Natural killer cell (primary cell): Measurements from ENCODE around the gene EHMT1. TPM values are rescaled to one million over a fixed set of nuclear protein-coding genes. Genes with fewer than 3 reads are reported as not detected.
A peak's percentile ranks its signal among the peaks of the same experiment; 100 is the strongest.
"Not testable (repeated sequence)": the region's sequence is repeated elsewhere in the genome, so short reads cannot be mapped to it uniquely, and the experiment has no call there.

Source experiments
- ATAC-seq, 3 donors: fragments of 150-1000 bp in 2 of 3; fragments of 200-7000 bp in 1 of 3; cut with Tn5 transposase; 1 replicate in 1 of 3; 2 replicates in 2 of 3; pipeline ENCODE4 v1.10.0; 2021; ENCODE audit warnings: mild to moderate bottlenecking in 2 of 3, moderate library complexity in 2 of 3
- DNase-seq, 2 donors: peaks; one replicate each; pipeline versions ENCODE4 v3.0.0 to v3.0.0-alpha.2; 2013 to 2021; ENCODE audit warnings: mixed read lengths in 1 of 2
- H3K27ac ChIP-seq: one replicate; pipeline ENCODE4 v1.5.1; 2013; ENCODE audit warnings: mild to moderate bottlenecking, low read length
- H3K27me3 ChIP-seq: one replicate; pipeline ENCODE4 v1.6.1; 2013; ENCODE audit warnings: low read length; ENCODE audit not compliant: control insufficient read depth, insufficient read depth
- H3K36me3 ChIP-seq: one replicate; pipeline ENCODE4 v1.6.1; 2013; ENCODE audit warnings: low read length; ENCODE audit not compliant: control insufficient read depth, insufficient read depth
- H3K4me1 ChIP-seq: one replicate; pipeline ENCODE4 v1.6.1; 2013; ENCODE audit warnings: low read length; ENCODE audit not compliant: control insufficient read depth, insufficient read depth
- H3K4me3 ChIP-seq: one replicate; pipeline ENCODE4 v1.5.1; 2013; ENCODE audit warnings: low read length
- H3K9me3 ChIP-seq: one replicate; pipeline ENCODE4 v1.6.1; 2013; ENCODE audit warnings: low read length; ENCODE audit not compliant: control insufficient read depth, insufficient read depth
- H3K27ac Mint-ChIP-seq, 2 donors: one replicate each; pipeline ENCODE4 v1.8.0; 2022; ENCODE audit warnings: mild to moderate bottlenecking in 2 of 2, mixed read lengths in 2 of 2, moderate library complexity in 1 of 2
- H3K27me3 Mint-ChIP-seq, 2 donors: one replicate each; pipeline ENCODE4 v1.8.0; 2022; ENCODE audit warnings: low read depth in 2 of 2, mixed read lengths in 2 of 2
- H3K36me3 Mint-ChIP-seq: one replicate; pipeline ENCODE4 v1.8.0; 2022; ENCODE audit warnings: mixed read lengths
- H3K4me1 Mint-ChIP-seq, 2 donors: one replicate each; pipeline ENCODE4 v1.8.0; 2022; ENCODE audit warnings: mixed read lengths in 2 of 2
- H3K4me3 Mint-ChIP-seq: one replicate; pipeline ENCODE4 v1.8.0; 2022; ENCODE audit warnings: mild to moderate bottlenecking, moderate library complexity, mixed read lengths
- H3K9me3 Mint-ChIP-seq, 2 donors: one replicate each; pipeline ENCODE4 v1.8.0; 2022; ENCODE audit warnings: mixed read lengths in 2 of 2
- WGBS: methylation state at CpG from one replicate; pipeline ENCODE4 v1.1.7; 2013; ENCODE audit warnings: missing lambda C conversion rate; ENCODE audit not compliant: insufficient coverage; 5-methylcytosine and 5-hydroxymethylcytosine counted together
- intact Hi-C: fragments of 100-400 bp; cut with micrococcal nuclease; formaldehyde crosslinking; loops from one replicate; pipeline ENCODE4 v1.14.2; 2022
- total RNA-seq, 4 donors: library from RNA; stranded (reverse); fragments of 120-200 nt in 1 of 4; gene quantifications; one replicate each; pipeline versions ENCODE4 v1.2.3 to v1.2.4, GENCODE V29; 2013 to 2022
- TF ChIP-seq, protein P1 (sequence below): fragments of 200-600 bp; IDR thresholded peaks from one replicate; pipeline ENCODE4 v1.8.0; 2022; ENCODE audit warnings: antibody characterized with exemption

Gene EHMT1
- total RNA-seq, 3 donors from 2014 or later (not counting 1 experiment from before 2014, with no cell fraction given): 173 to 200 (median 176) TPM

DNA sequence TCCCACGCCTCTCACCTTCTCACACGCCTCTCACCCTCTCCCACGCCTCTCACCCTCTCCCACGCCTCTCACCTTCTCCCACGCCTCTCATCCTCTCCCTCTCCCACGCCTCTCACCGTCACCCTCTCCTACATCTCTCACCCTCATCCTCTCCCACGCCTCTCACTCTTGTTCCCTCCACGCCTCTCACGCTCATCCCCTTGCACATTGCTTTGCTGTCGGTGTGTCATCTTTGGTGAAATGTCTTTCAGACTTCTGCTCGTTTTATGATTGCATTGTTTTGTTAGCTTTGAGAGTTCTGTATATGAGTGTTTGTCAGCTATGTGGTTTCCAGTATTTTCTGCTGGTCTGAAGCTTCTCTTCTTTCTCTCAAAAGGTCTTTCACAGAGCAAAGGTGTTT, 102.7 kb downstream of the EHMT1 start:
- Mint-ChIP-seq H3K27ac (peak overlapping the region; percentile 85 to 93), H3K36me3 (peaks cover 23% of the 10 kb centered on the region), H3K9me3 (peaks cover 9 to 13% of the 10 kb centered on the region in 2 donors), H3K4me1 (peaks cover 56 to 58% of the 10 kb centered on the region in 2 donors), H3K4me3 (peak overlapping the region; percentile 58), H3K27me3 (no peaks in the 10 kb centered on the region)
- TF ChIP-seq, protein P1, sequence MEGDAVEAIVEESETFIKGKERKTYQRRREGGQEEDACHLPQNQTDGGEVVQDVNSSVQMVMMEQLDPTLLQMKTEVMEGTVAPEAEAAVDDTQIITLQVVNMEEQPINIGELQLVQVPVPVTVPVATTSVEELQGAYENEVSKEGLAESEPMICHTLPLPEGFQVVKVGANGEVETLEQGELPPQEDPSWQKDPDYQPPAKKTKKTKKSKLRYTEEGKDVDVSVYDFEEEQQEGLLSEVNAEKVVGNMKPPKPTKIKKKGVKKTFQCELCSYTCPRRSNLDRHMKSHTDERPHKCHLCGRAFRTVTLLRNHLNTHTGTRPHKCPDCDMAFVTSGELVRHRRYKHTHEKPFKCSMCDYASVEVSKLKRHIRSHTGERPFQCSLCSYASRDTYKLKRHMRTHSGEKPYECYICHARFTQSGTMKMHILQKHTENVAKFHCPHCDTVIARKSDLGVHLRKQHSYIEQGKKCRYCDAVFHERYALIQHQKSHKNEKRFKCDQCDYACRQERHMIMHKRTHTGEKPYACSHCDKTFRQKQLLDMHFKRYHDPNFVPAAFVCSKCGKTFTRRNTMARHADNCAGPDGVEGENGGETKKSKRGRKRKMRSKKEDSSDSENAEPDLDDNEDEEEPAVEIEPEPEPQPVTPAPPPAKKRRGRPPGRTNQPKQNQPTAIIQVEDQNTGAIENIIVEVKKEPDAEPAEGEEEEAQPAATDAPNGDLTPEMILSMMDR: no peak
- peak in 1 of 3 donors; percentile 24 for ATAC-seq
- Histone ChIP-seq H3K4me3 (no peak overlapping the region), H3K27me3 (no peaks in the 10 kb centered on the region), H3K36me3 (peaks cover 37% of the 10 kb centered on the region), H3K9me3 (peaks cover 42% of the 10 kb centered on the region), H3K4me1 (peaks cover 46% of the 10 kb centered on the region), H3K27ac (peak overlapping the region; percentile 34)
- 64% methylated on average over 12 of the region's 12 CpGs for WGBS
- intact Hi-C loops: no loop called here
- DNase-seq: peak in 1 of 2 donors; percentile 33

DNA sequence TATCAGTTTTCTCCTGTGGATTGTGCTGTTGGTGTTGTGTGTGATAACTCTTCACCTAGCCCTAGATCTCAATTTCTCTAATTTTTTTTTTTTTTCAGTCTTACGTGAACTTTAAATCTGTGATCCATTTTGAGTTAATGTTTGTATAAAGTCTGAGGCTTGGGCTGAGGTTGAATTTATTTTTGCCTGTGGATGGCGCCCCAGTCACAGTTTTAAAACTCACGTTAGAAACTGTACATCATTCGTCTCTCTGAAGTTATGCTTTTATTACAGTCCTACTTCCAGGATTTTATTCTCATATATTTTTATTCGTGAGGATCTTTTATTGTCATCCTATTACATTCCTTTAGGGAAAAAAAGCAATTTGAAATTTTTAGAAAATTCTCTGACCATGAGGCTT, 103.1 kb downstream of the EHMT1 start:
- no peaks in the 10 kb centered on the region for H3K27me3 Mint-ChIP-seq
- Histone ChIP-seq H3K27me3 (no peaks in the 10 kb centered on the region), H3K4me1 (peaks cover 42% of the 10 kb centered on the region), H3K27ac (peak overlapping the region; percentile 82), H3K36me3 (peaks cover 36% of the 10 kb centered on the region), H3K4me3 (no peak overlapping the region), H3K9me3 (peaks cover 37% of the 10 kb centered on the region)
- H3K4me1 Mint-ChIP-seq: peaks cover 60 to 62% of the 10 kb centered on the region in 2 donors
- H3K4me3 Mint-ChIP-seq: peak overlapping the region; percentile 58
- 100% methylated on average over 2 of the region's 5 CpGs for WGBS
- peak overlapping the region; percentile 85 to 93 for H3K27ac Mint-ChIP-seq
- TF ChIP-seq, protein P1: no peak
- intact Hi-C loops: no loop called here
- ATAC-seq (no peak), DNase-seq (peak in 1 of 2 donors; percentile 69)
- H3K36me3 Mint-ChIP-seq: peaks cover 27% of the 10 kb centered on the region
- peaks cover 9 to 15% of the 10 kb centered on the region in 2 donors for H3K9me3 Mint-ChIP-seq

DNA sequence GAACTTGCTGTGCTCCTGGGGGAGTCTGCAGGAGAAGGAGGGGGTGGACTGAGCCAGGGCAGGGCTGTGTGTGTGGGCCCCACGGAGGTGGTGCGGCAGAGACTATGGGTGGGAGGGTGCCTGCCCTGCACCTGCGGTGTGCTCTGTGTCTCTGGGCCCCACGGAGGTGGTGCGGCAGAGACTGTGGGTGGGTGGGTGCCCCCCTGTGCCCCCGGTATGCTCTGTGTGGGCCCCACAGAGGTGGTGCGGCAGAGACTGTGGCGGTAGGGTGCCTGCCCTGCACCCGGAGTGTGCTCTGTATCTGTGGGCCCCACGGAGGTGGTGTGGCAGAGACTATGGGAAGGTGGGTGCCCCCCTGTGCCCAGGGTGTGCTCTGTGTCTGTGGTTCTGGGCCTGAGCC, 103.7 kb downstream of the EHMT1 start:
- DNase-seq: peak in 1 of 2 donors; percentile 45
- peak in 1 of 3 donors; percentile 32 for ATAC-seq
- Histone ChIP-seq H3K27me3 (no peaks in the 10 kb centered on the region), H3K27ac (peak overlapping the region; percentile 82), H3K9me3 (peaks cover 32% of the 10 kb centered on the region), H3K4me3 (no peak overlapping the region), H3K36me3 (peaks cover 30% of the 10 kb centered on the region), H3K4me1 (peaks cover 41% of the 10 kb centered on the region)
- TF ChIP-seq, protein P1: no peak
- H3K9me3 Mint-ChIP-seq: peaks cover 9 to 15% of the 10 kb centered on the region in 2 donors
- intact Hi-C loops: no loop called here
- H3K4me1 Mint-ChIP-seq: peaks cover 64 to 68% of the 10 kb centered on the region in 2 donors
- H3K4me3 Mint-ChIP-seq: peak overlapping the region; percentile 58
- WGBS: 53% methylated on average over 9 of the region's 10 CpGs
- peaks cover 33% of the 10 kb centered on the region for H3K36me3 Mint-ChIP-seq
- H3K27ac Mint-ChIP-seq: peak overlapping the region; percentile 85 to 93
- no peaks in the 10 kb centered on the region for H3K27me3 Mint-ChIP-seq

DNA sequence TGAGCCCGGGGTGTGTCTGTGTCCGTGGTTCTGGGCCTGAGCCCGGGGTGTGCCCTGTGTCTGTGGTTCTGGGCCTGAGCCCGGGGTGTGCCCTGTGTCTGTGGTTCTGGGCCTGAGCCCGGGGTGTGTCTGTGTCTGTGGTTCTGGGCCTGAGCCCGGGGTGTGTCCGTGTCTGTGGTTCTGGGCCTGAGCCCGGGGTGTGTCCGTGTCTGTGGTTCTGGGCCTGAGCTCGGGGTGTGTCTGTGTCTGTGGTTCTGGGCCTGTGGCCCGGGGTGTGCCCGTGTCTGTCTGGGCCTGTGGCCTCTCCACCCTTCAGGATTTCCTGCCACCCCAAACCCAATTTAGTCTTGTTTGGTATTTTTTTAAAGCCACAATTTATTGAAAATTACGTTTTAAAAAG, 104.6 kb downstream of the EHMT1 start:
- Mint-ChIP-seq H3K36me3 (peaks cover 30% of the 10 kb centered on the region), H3K27ac (peak overlapping the region; percentile 88 to 89), H3K4me1 (peaks cover 70 to 74% of the 10 kb centered on the region in 2 donors), H3K4me3 (peak overlapping the region; percentile 63), H3K9me3 (peaks cover 6 to 13% of the 10 kb centered on the region in 2 donors)
- DNase-seq (peak in 1 of 2 donors; percentile 55), ATAC-seq (peak; percentile 45 to 71 (median 60))
- H3K9me3 ChIP-seq: peaks cover 26% of the 10 kb centered on the region
- H3K27me3 ChIP-seq, intact Hi-C loops, H3K4me3 ChIP-seq, H3K27me3 Mint-ChIP-seq: not testable (repeated sequence)
- peaks cover 42% of the 10 kb centered on the region for H3K4me1 ChIP-seq
- peak overlapping the region; percentile 82 for H3K27ac ChIP-seq
- peaks cover 24% of the 10 kb centered on the region for H3K36me3 ChIP-seq
- WGBS: 3% methylated on average over 8 of the region's 13 CpGs
